Glutamatergic neuron (in vitro differentiated cells): ENCODE measurements around the gene RAF1. TPM values are rescaled to one million over a fixed set of nuclear protein-coding genes. Genes with fewer than 3 reads are reported as not detected.
A peak's percentile ranks its signal among the peaks of the same experiment; 100 is the strongest.
"Not testable (repeated sequence)": the region's sequence is repeated elsewhere in the genome, so short reads cannot be mapped to it uniquely, and the experiment has no call there.

Source experiments
- DNase-seq: peaks from one replicate; pipeline ENCODE4 v3.0.0; 2022
- H3K27ac Mint-ChIP-seq: one replicate; pipeline ENCODE4 v1.8.0; 2020; ENCODE audit warnings: mild to moderate bottlenecking, mixed read lengths, inconsistent platforms; ENCODE audit not compliant: unreplicated experiment
- H3K27me3 Mint-ChIP-seq: one replicate; pipeline ENCODE4 v1.8.0; 2020; ENCODE audit warnings: mild to moderate bottlenecking, moderate library complexity, mixed read lengths, inconsistent platforms; ENCODE audit not compliant: unreplicated experiment
- H3K36me3 Mint-ChIP-seq: one replicate; pipeline ENCODE4 v1.8.0; 2020; ENCODE audit warnings: mild to moderate bottlenecking, mixed read lengths, inconsistent platforms; ENCODE audit not compliant: unreplicated experiment
- H3K4me1 Mint-ChIP-seq: one replicate; pipeline ENCODE4 v1.8.0; 2020; ENCODE audit warnings: mild to moderate bottlenecking, low read depth, mixed read lengths, inconsistent platforms; ENCODE audit not compliant: unreplicated experiment
- H3K4me3 Mint-ChIP-seq: one replicate; pipeline ENCODE4 v1.8.0; 2020; ENCODE audit warnings: mild to moderate bottlenecking, mixed read lengths, inconsistent platforms; ENCODE audit not compliant: unreplicated experiment
- H3K9me3 Mint-ChIP-seq: one replicate; pipeline ENCODE4 v1.8.0; 2020; ENCODE audit warnings: mild to moderate bottlenecking, moderate library complexity, mixed read lengths, inconsistent platforms; ENCODE audit not compliant: unreplicated experiment
- CTCF ChIP-seq: fragments of 200-600 bp; sonication (generic); IDR thresholded peaks from one replicate; pipeline ENCODE4 v1.5.0; 2021; ENCODE audit not compliant: partially characterized antibody, unreplicated experiment
- total RNA-seq: library from RNA; stranded (reverse); fragmentation: NEBNext Ultra II Directional; extraction: Animal tissue kit (Norgen Biotek cat#: 25700); gene quantifications from one replicate; pipeline ENCODE4 v1.2.1, GENCODE V29; 2021; ENCODE audit not compliant: unreplicated experiment

RAF1 gene
- total RNA-seq, 1 donor from 2014 or later: 185 TPM

- peak overlapping the region; percentile 98 for H3K27ac Mint-ChIP-seq
- H3K27me3 Mint-ChIP-seq: peaks cover 18% of the 10 kb centered on the region
- peaks cover 18% of the 10 kb centered on the region for H3K4me1 Mint-ChIP-seq
- H3K9me3 Mint-ChIP-seq: peaks cover 16% of the 10 kb centered on the region
- peak; percentile 44 for DNase-seq
- peak overlapping the region; percentile 100 for H3K4me3 Mint-ChIP-seq
- H3K36me3 Mint-ChIP-seq: no peaks in the 10 kb centered on the region
- no peak for TF ChIP-seq CTCF
These were observed 449 bp downstream of the RAF1 start for GRCh38 chr3:12663401-12663935.

- no peaks in the 10 kb centered on the region for H3K36me3 Mint-ChIP-seq
- H3K9me3 Mint-ChIP-seq: peaks cover 16% of the 10 kb centered on the region
- H3K4me1 Mint-ChIP-seq: peaks cover 21% of the 10 kb centered on the region
- H3K4me3 Mint-ChIP-seq: peak overlapping the region; percentile 100
- H3K27ac Mint-ChIP-seq: peak overlapping the region; percentile 98
- peaks cover 18% of the 10 kb centered on the region for H3K27me3 Mint-ChIP-seq
- peak; percentile 65 for DNase-seq
- TF ChIP-seq CTCF: no peak
These were observed 1.1 kb downstream of the RAF1 start for GRCh38 chr3:12662593-12663400.

GRCh38 chr3:12661926-12662592 is 1.9 kb downstream of the RAF1 start:
- Mint-ChIP-seq H3K4me1 (peaks cover 23% of the 10 kb centered on the region), H3K27ac (peak overlapping the region; percentile 98), H3K9me3 (peaks cover 16% of the 10 kb centered on the region), H3K27me3 (peaks cover 18% of the 10 kb centered on the region), H3K4me3 (peak overlapping the region; percentile 100), H3K36me3 (no peaks in the 10 kb centered on the region)
- DNase-seq: no peak
- no peak for TF ChIP-seq CTCF

GRCh38 chr3:12661375-12661774 is 2.5 kb downstream of the RAF1 start:
- peaks cover 24% of the 10 kb centered on the region for H3K4me1 Mint-ChIP-seq
- H3K27ac Mint-ChIP-seq, H3K36me3 Mint-ChIP-seq, DNase-seq: not testable (repeated sequence)
- H3K9me3 Mint-ChIP-seq: peaks cover 16% of the 10 kb centered on the region
- peak overlapping the region; percentile 100 for H3K4me3 Mint-ChIP-seq
- H3K27me3 Mint-ChIP-seq: peaks cover 18% of the 10 kb centered on the region

- H3K27ac Mint-ChIP-seq: no peak overlapping the region
- H3K9me3 Mint-ChIP-seq: peaks cover 16% of the 10 kb centered on the region
These were observed 3.7 kb downstream of the RAF1 start for GRCh38 chr3:12660196-12660595.

More at GRCh38 chr3:12660196-12660595, 3.7 kb downstream of the RAF1 start:
- Mint-ChIP-seq H3K4me3 (no peak overlapping the region), H3K4me1 (peaks cover 31% of the 10 kb centered on the region), H3K27me3 (peaks cover 19% of the 10 kb centered on the region), H3K36me3 (no peaks in the 10 kb centered on the region)
- no peak for TF ChIP-seq CTCF
- no peak for DNase-seq
